ENCODE results near the gene PAQR7.

Gene PAQR7

DNA sequence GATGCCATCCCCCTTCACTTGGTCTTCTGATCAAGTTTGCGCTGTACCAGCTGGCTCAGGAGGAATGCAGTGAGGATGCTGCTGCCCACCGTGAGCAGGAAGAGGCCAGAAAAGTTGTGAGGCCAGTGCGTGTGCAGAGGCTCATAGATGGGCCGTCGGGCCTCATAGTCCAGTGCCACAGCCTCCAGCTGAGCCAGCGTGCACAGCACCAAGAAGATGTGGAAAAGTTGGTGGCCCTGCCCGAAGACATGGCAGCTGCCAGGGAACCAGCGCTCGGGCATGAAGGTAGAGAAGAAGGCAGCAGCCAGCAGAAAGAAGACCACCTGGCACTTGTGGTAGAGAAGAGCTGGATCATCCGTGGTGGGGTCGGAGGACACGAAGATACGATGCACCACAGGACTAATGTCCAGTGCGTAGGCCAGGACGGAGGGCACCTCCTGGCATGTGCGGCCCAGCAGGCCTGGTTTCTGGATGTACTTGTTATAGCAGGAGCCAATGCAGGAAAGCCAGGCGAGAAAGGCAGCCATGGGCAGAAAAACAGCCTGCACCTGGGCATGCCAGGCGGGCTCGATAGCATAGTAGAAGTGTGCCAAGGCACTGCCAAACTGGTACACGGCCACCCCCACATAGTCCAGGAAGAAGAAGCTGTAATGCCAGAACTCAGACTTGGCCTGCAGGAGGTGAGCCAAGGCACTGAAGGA is 12.6 kb downstream of the PAQR7 start:
- ATAC-seq = no peak
- TF ChIP-seq TCF4 (CRISPR knock-in tag; IDR thresholded peaks at IDR 0.05; ENCODE audit: borderline replicate concordance) = no peak
- no peak for TF ChIP-seq ZNF565 (CRISPR knock-in tag; conservative IDR thresholded peaks at IDR 0.05; ENCODE audit: low read depth)
- TF ChIP-seq, protein P1, sequence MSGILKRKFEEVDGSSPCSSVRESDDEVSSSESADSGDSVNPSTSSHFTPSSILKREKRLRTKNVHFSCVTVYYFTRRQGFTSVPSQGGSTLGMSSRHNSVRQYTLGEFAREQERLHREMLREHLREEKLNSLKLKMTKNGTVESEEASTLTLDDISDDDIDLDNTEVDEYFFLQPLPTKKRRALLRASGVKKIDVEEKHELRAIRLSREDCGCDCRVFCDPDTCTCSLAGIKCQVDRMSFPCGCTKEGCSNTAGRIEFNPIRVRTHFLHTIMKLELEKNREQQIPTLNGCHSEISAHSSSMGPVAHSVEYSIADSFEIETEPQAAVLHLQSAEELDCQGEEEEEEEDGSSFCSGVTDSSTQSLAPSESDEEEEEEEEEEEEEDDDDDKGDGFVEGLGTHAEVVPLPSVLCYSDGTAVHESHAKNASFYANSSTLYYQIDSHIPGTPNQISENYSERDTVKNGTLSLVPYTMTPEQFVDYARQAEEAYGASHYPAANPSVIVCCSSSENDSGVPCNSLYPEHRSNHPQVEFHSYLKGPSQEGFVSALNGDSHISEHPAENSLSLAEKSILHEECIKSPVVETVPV (CRISPR knock-in tag; IDR thresholded peaks at IDR 0.05) = no peak
- TF ChIP-seq, protein P2, sequence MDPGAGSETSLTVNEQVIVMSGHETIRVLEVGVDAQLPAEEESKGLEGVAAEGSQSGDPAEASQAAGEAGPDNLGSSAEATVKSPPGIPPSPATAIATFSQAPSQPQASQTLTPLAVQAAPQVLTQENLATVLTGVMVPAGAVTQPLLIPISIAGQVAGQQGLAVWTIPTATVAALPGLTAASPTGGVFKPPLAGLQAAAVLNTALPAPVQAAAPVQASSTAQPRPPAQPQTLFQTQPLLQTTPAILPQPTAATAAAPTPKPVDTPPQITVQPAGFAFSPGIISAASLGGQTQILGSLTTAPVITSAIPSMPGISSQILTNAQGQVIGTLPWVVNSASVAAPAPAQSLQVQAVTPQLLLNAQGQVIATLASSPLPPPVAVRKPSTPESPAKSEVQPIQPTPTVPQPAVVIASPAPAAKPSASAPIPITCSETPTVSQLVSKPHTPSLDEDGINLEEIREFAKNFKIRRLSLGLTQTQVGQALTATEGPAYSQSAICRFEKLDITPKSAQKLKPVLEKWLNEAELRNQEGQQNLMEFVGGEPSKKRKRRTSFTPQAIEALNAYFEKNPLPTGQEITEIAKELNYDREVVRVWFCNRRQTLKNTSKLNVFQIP (CRISPR knock-in tag; IDR thresholded peaks at IDR 0.05; ENCODE audit: borderline replicate concordance, low read depth) = no peak
- no peak for TF ChIP-seq ZFP3 (CRISPR knock-in tag; IDR thresholded peaks at IDR 0.05)
- no peak for TF ChIP-seq RARB (CRISPR knock-in tag; IDR thresholded peaks at IDR 0.05)
- no peak for TF ChIP-seq CSDC2 (CRISPR knock-in tag; IDR thresholded peaks at IDR 0.05)
- TF ChIP-seq SNAI2 (CRISPR knock-in tag; IDR thresholded peaks at IDR 0.05) = no peak

DNA sequence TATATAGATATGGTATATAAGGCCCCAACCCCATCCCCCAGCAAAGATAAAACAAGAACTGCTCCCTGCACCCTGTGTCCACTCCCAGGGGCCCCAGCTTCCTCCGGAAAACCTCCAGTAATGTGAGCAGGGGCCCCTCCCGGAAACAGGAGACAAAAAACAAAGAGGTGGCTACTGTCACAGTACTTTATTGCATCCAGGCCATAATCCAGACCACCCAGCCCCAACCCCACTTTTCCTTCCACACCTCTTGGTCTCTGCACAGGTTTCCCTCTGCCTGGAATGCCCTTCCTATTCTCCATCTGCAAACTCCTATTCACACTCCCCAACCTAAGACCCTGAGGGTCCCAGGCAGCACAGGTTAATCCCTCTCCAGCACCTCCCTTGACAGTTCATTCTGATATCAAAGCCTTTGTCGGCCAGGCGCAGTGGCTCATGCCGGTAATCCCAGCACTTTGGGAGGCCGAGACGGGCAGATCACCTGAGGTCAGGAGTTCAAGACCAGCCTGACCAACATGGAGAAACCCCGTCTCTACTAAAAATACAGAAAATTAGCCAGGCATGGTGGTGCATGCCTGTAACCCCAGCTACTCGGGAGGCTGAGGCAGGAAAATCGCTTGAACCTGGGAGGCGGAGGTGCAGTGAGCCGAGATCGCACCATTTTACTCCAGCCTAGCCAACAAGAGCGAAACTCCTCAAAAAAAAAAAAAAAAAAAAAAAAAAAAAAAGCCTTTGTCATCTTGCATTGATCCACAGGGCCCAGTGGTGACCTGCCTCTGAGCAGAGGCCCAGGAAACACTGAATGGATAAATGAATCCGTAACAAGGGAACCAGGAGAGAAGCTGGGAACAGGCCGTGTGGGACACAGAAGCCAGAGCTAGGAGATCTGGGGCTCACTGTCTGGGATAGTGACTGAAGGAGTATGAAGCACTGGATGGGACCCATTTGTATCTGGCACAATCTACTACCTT is 13.9 kb downstream of the PAQR7 start:
- TF ChIP-seq, protein P3, sequence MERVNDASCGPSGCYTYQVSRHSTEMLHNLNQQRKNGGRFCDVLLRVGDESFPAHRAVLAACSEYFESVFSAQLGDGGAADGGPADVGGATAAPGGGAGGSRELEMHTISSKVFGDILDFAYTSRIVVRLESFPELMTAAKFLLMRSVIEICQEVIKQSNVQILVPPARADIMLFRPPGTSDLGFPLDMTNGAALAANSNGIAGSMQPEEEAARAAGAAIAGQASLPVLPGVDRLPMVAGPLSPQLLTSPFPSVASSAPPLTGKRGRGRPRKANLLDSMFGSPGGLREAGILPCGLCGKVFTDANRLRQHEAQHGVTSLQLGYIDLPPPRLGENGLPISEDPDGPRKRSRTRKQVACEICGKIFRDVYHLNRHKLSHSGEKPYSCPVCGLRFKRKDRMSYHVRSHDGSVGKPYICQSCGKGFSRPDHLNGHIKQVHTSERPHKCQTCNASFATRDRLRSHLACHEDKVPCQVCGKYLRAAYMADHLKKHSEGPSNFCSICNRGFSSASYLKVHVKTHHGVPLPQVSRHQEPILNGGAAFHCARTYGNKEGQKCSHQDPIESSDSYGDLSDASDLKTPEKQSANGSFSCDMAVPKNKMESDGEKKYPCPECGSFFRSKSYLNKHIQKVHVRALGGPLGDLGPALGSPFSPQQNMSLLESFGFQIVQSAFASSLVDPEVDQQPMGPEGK (CRISPR knock-in tag; IDR thresholded peaks at IDR 0.05; ENCODE audit: borderline replicate concordance) = no peak
- no peak for ATAC-seq

DNA sequence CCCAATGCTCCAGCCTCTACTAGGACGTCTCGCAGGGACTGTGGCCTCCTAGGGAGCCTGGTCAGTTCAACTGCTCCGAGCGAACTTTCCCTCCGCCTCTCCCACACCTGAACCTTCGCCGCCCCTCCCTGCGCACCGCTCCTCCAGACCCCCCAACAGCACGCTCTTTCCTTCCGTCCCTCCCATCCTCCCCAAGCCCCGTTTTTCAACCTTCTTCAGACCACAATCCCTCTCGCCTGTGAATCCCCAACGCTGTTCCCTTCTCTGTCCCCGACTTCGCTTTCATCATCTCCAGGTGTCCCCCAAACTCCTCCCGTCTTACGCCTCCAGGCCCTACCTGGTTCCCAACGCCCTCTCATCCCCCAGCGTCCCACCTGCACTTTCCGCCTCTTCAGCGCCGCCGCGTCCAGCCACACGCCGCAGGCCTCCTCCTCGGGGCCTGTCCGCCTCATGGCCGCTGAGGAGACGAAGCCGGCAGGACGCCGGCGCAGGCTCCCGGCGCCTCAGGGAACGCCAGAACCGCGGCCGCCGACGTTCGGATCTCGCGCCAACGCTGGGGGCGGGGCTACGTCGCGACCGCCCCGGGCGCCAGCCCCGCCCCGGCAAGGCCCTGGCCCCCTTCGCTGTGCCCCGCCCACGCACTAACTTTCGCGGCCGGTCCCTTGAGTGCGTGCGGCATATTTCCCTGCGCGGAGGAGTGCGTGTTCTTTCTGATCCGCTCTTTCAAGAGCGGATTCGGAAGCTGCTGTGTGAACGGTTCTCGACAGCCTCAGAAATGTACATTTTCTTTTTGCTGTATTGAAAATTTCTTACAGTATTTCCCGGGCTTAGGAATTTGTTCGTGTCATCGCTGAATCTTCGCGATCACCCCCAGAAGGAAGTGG is 16.4 kb downstream of the PAQR7 start, which contains the start of gene AUNIP:
AUNIP (minus strand) TSS at position 552 of the 884 bp plus-strand sequence; CDS start at position 452, 100 bp downstream.
- TF ChIP-seq ZNF70 (CRISPR knock-in tag; IDR thresholded peaks at IDR 0.05) (no peak), ZNF565 (CRISPR knock-in tag; conservative IDR thresholded peaks at IDR 0.05; ENCODE audit: low read depth) (no peak), ZC3H10 (CRISPR knock-in tag; IDR thresholded peaks at IDR 0.05) (no peak), ZNF8 (CRISPR knock-in tag; IDR thresholded peaks at IDR 0.05) (no peak), RARB (CRISPR knock-in tag; IDR thresholded peaks at IDR 0.05) (no peak), TCF4 (CRISPR knock-in tag; IDR thresholded peaks at IDR 0.05; ENCODE audit: borderline replicate concordance) (no peak), ARNTL (CRISPR knock-in tag; IDR thresholded peaks at IDR 0.05; ENCODE audit: borderline replicate concordance, low read depth) (no peak), ESRRG (CRISPR knock-in tag; IDR thresholded peaks at IDR 0.05) (no peak), GLIS3 (CRISPR knock-in tag; IDR thresholded peaks at IDR 0.05) (no peak), OSR1 (CRISPR knock-in tag; IDR thresholded peaks at IDR 0.05) (no peak), ZFP30 (CRISPR knock-in tag; IDR thresholded peaks at IDR 0.05) (no peak), TOX (CRISPR knock-in tag; IDR thresholded peaks at IDR 0.05; ENCODE audit: borderline replicate concordance) (no peak)
- TF ChIP-seq, protein P4, sequence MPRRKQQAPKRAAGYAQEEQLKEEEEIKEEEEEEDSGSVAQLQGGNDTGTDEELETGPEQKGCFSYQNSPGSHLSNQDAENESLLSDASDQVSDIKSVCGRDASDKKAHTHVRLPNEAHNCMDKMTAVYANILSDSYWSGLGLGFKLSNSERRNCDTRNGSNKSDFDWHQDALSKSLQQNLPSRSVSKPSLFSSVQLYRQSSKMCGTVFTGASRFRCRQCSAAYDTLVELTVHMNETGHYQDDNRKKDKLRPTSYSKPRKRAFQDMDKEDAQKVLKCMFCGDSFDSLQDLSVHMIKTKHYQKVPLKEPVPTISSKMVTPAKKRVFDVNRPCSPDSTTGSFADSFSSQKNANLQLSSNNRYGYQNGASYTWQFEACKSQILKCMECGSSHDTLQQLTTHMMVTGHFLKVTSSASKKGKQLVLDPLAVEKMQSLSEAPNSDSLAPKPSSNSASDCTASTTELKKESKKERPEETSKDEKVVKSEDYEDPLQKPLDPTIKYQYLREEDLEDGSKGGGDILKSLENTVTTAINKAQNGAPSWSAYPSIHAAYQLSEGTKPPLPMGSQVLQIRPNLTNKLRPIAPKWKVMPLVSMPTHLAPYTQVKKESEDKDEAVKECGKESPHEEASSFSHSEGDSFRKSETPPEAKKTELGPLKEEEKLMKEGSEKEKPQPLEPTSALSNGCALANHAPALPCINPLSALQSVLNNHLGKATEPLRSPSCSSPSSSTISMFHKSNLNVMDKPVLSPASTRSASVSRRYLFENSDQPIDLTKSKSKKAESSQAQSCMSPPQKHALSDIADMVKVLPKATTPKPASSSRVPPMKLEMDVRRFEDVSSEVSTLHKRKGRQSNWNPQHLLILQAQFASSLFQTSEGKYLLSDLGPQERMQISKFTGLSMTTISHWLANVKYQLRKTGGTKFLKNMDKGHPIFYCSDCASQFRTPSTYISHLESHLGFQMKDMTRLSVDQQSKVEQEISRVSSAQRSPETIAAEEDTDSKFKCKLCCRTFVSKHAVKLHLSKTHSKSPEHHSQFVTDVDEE (CRISPR knock-in tag; IDR thresholded peaks at IDR 0.05) = no peak
- TF ChIP-seq, protein P2 (CRISPR knock-in tag; IDR thresholded peaks at IDR 0.05; ENCODE audit: borderline replicate concordance, low read depth) = no peak
- TF ChIP-seq, protein P1 (CRISPR knock-in tag; IDR thresholded peaks at IDR 0.05) = no peak
- TF ChIP-seq, protein P3 (CRISPR knock-in tag; IDR thresholded peaks at IDR 0.05; ENCODE audit: borderline replicate concordance) = no peak
- ATAC-seq = peak; percentile 96

Measured in SK-N-SH treated with all-trans-retinoic acid at 6 μM for 48 hours (cell line).